GM13976 (cell line): Measurements from ENCODE around the gene DNHD1.

Experiments used
- DNase-seq: peaks from one replicate; pipeline ENCODE4 v3.0.0; 2012; ENCODE audit warnings: low spot score
- CTCF ChIP-seq: IDR thresholded peaks from 2 replicates; pipeline ENCODE4 v1.5.1; 2012; ENCODE audit warnings: borderline replicate concordance, mild to moderate bottlenecking; ENCODE audit not compliant: insufficient read depth; ENCODE audit errors: extremely low read depth, missing control alignments, control extremely low read depth
- in situ Hi-C: fragments of 300-500 bp; cut with MboI; formaldehyde crosslinking; loops from one replicate; pipeline ENCODE4 v1.12.0; 2022; ENCODE audit warnings: low sequenced_read_pairs, mixed read lengths, inconsistent platforms; ENCODE audit not compliant: unreplicated experiment

The DNHD1 gene

GRCh38 chr11:6488342-6488741, 8.7 kb upstream of the DNHD1 start:
- no peak for TF ChIP-seq CTCF
- in situ Hi-C loops = no loop called here
- no peak for DNase-seq

GRCh38 chr11:6488821-6489220, 8.3 kb upstream of the DNHD1 start:
- no peak for TF ChIP-seq CTCF
- in situ Hi-C loops = no loop called here
- DNase-seq = no peak

GRCh38 chr11:6489306-6489705, 7.8 kb upstream of the DNHD1 start:
- in situ Hi-C loops = no loop called here
- no peak for TF ChIP-seq CTCF
- no peak for DNase-seq

GRCh38 chr11:6498121-6498520, 1.0 kb downstream of the DNHD1 start:
- no peak for TF ChIP-seq CTCF
- in situ Hi-C loops = no loop called here
- no peak for DNase-seq

- in situ Hi-C loops = no loop called here
- DNase-seq = no peak
- TF ChIP-seq CTCF = no peak
Observed at GRCh38 chr11:6498544-6498943, 1.5 kb downstream of the DNHD1 start.

- TF ChIP-seq CTCF = no peak
- DNase-seq = no peak
- in situ Hi-C loops = no loop called here
Observed at GRCh38 chr11:6502382-6502781, 5.3 kb downstream of the DNHD1 start.

GRCh38 chr11:6504166-6504565, 7.1 kb downstream of the DNHD1 start:
- no peak for TF ChIP-seq CTCF
- DNase-seq = no peak
- in situ Hi-C loops = no loop called here
